ENCODE results near the gene PI3. TPM values are rescaled to one million over a fixed set of nuclear protein-coding genes. Genes with fewer than 3 reads are reported as not detected.

The PI3 gene
- total RNA-seq, 2 donors from 2014 or later, result not detected

DNA sequence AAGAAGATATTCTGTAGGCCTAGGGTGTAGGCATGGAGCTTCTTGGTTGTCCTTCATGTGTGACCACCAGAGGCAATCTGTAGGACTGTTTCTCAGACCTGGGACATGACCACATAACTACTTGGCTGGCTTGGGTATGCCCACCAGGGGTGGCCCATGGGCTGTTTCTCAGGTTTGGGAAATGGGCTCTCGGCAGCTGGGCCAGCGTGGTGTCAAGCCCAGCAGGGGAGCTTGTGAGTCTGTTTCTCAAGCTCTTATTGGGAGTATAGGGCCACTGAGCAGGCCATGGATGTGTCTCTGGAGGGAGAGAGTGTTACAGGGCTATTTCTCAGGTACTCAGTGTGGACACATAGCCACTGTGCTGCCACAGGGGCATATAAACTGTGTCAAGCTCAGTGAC is 43.9 kb downstream of the PI3 start:
- Histone ChIP-seq H3K9ac (ENCODE audit: extremely low read depth, low read length, poor library complexity, severe bottlenecking) (no peak overlapping the region), H3K4me1 (ENCODE audit: control insufficient read depth, insufficient read depth, low read length) (no peaks in the 10 kb centered on the region), H3K4me3 (ENCODE audit: low read length) (no peak overlapping the region), H3K27me3 (ENCODE audit: control insufficient read depth, insufficient read depth, low read length, poor library complexity, severe bottlenecking) (peaks cover 2% of the 10 kb centered on the region), H3K27ac (ENCODE audit: low read depth, low read length) (no peak overlapping the region), H3K36me3 (ENCODE audit: control insufficient read depth, insufficient read depth, low read length) (no peaks in the 10 kb centered on the region), H3K9me3 (ENCODE audit: control insufficient read depth, low read length) (no peaks in the 10 kb centered on the region)
- no peak overlapping the region for H3K27ac Mint-ChIP-seq
- H3K4me3 Mint-ChIP-seq, result no peak overlapping the region
- no peak for DNase-seq
- WGBS, 2 experiments (ENCODE audit: insufficient coverage in 1 of 2, insufficient read length in 1 of 2), result 91 to 100% methylated on average over 2 of the region's 2 CpGs
- H3K36me3 Mint-ChIP-seq (ENCODE audit: low read depth), result no peaks in the 10 kb centered on the region
- H3K9me3 Mint-ChIP-seq, result no peaks in the 10 kb centered on the region
- TF ChIP-seq, protein P1, sequence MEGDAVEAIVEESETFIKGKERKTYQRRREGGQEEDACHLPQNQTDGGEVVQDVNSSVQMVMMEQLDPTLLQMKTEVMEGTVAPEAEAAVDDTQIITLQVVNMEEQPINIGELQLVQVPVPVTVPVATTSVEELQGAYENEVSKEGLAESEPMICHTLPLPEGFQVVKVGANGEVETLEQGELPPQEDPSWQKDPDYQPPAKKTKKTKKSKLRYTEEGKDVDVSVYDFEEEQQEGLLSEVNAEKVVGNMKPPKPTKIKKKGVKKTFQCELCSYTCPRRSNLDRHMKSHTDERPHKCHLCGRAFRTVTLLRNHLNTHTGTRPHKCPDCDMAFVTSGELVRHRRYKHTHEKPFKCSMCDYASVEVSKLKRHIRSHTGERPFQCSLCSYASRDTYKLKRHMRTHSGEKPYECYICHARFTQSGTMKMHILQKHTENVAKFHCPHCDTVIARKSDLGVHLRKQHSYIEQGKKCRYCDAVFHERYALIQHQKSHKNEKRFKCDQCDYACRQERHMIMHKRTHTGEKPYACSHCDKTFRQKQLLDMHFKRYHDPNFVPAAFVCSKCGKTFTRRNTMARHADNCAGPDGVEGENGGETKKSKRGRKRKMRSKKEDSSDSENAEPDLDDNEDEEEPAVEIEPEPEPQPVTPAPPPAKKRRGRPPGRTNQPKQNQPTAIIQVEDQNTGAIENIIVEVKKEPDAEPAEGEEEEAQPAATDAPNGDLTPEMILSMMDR (conservative IDR thresholded peaks at IDR 0.05), result no peak
- H3K4me1 Mint-ChIP-seq, result no peaks in the 10 kb centered on the region
- peaks cover 31% of the 10 kb centered on the region for H3K27me3 Mint-ChIP-seq (ENCODE audit: insufficient read depth)

DNA sequence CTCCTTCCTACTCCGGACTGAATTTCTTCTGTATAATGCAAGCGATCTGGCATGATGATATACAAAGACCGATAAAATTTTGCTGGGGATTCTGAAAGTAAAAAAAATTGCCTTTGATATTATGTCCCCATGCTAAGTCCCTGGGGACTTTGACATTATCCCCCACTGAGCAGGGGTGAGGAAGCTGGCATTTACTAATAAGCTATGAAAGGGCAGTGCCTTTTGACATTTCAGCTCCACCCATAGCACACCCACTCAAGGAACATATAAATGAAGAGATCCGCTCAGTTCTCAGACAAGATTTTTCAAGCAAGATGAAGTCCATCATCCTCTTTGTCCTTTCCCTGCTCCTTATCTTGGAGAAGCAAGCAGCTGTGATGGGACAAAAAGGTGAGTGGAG is 46.4 kb downstream of the PI3 start, which contains the start of gene SEMG2:
Gene SEMG2, plus strand, starts transcription at position 298 of the 400 bp plus-strand sequence. Its CDS starts 17 bp downstream, at position 315.
- Histone ChIP-seq H3K9me3 (ENCODE audit: control insufficient read depth, low read length) (no peaks in the 10 kb centered on the region), H3K4me1 (ENCODE audit: control insufficient read depth, insufficient read depth, low read length) (no peaks in the 10 kb centered on the region), H3K27ac (ENCODE audit: low read depth, low read length) (no peak within 1 kb of the TSS), H3K9ac (ENCODE audit: extremely low read depth, low read length, poor library complexity, severe bottlenecking) (no peak within 1 kb of the TSS), H3K36me3 (ENCODE audit: control insufficient read depth, insufficient read depth, low read length) (no peaks in the 10 kb centered on the region), H3K4me3 (ENCODE audit: low read length) (no peak within 1 kb of the TSS), H3K27me3 (ENCODE audit: control insufficient read depth, insufficient read depth, low read length, poor library complexity, severe bottlenecking) (peaks cover 5% of the 10 kb centered on the region)
- no peaks in the 10 kb centered on the region for H3K4me1 Mint-ChIP-seq
- no peaks in the 10 kb centered on the region for H3K9me3 Mint-ChIP-seq
- no peak within 1 kb of the TSS for H3K4me3 Mint-ChIP-seq
- H3K27me3 Mint-ChIP-seq (ENCODE audit: insufficient read depth), result peaks cover 46% of the 10 kb centered on the region
- TF ChIP-seq, protein P1 (conservative IDR thresholded peaks at IDR 0.05), result no peak
- no peak for DNase-seq
- H3K36me3 Mint-ChIP-seq (ENCODE audit: low read depth), result no peaks in the 10 kb centered on the region
- 91 to 96% methylated on average over 3 to 4 of the region's 4 CpGs for WGBS, 2 experiments (ENCODE audit: insufficient coverage in 1 of 2, insufficient read length in 1 of 2)
- no peak within 1 kb of the TSS for H3K27ac Mint-ChIP-seq

DNA sequence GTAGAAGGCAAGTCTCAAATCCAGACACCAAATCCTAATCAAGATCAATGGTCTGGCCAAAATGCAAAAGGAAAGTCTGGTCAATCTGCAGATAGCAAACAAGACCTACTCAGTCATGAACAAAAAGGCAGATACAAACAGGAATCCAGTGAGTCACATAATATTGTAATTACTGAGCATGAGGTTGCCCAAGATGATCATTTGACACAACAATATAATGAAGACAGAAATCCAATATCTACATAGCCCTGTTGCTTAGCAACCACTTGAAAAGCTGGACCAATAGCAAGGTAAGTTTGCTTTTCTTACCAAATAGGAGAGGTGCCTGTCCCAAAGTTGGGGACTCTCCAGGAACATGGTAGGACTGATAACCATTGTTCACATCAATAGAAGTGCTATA is 48.4 kb downstream of the PI3 start:
- Histone ChIP-seq H3K27me3 (ENCODE audit: control insufficient read depth, insufficient read depth, low read length, poor library complexity, severe bottlenecking) (peaks cover 16% of the 10 kb centered on the region), H3K4me3 (ENCODE audit: low read length) (no peak overlapping the region), H3K9ac (ENCODE audit: extremely low read depth, low read length, poor library complexity, severe bottlenecking) (no peak overlapping the region), H3K27ac (ENCODE audit: low read depth, low read length) (no peak overlapping the region), H3K9me3 (ENCODE audit: control insufficient read depth, low read length) (no peaks in the 10 kb centered on the region), H3K36me3 (ENCODE audit: control insufficient read depth, insufficient read depth, low read length) (no peaks in the 10 kb centered on the region), H3K4me1 (ENCODE audit: control insufficient read depth, insufficient read depth, low read length) (no peaks in the 10 kb centered on the region)
- Mint-ChIP-seq H3K36me3 (ENCODE audit: low read depth) (no peaks in the 10 kb centered on the region), H3K4me3 (no peak overlapping the region), H3K9me3 (no peaks in the 10 kb centered on the region), H3K27ac (no peak overlapping the region), H3K4me1 (no peaks in the 10 kb centered on the region), H3K27me3 (ENCODE audit: insufficient read depth) (peaks cover 61% of the 10 kb centered on the region)
- no peak for DNase-seq
- TF ChIP-seq, protein P1 (conservative IDR thresholded peaks at IDR 0.05), result no peak

Other genes starting within 250 kb of the PI3 start
- gene TOMM34, start 214.5 kb upstream of the PI3 start, total RNA-seq, result 10 to 100 TPM; 43.6 to 43.9 TPM
- gene STK4, start 208.4 kb upstream of the PI3 start, total RNA-seq, result 10 to 100 TPM; 29.2 to 33.1 TPM
- gene KCNS1, start 73.8 kb upstream of the PI3 start, total RNA-seq, result 1 to 10 TPM in 1 of 2 donors, under 1 TPM in 1; 0.18 to 1.5 TPM
- gene WFDC5, start 59.7 kb upstream of the PI3 start, total RNA-seq, result not detected
- not detected for gene WFDC12, start 50.4 kb upstream of the PI3 start, total RNA-seq
- under 1 TPM in 1 of 2 donors, not detected in 1; 0.46 TPM for gene SEMG1, start 32.1 kb downstream of the PI3 start, total RNA-seq
- gene SEMG2, start 46.5 kb downstream of the PI3 start, total RNA-seq, result not detected
- gene SLPI, start 79.7 kb downstream of the PI3 start, total RNA-seq, result not detected
- not detected for gene RBPJL, start 131.9 kb downstream of the PI3 start, total RNA-seq
- gene MATN4, start 133.4 kb downstream of the PI3 start, total RNA-seq, result under 1 TPM; 0.20 to 0.46 TPM
- 100 to 1,000 TPM in 1 of 2 donors, 10 to 100 TPM in 1; 78.0 to 118 TPM for gene SDC4, start 173.5 kb downstream of the PI3 start, total RNA-seq
- 10 to 100 TPM; 22.1 to 23.8 TPM for gene SYS1, start 188.3 kb downstream of the PI3 start, total RNA-seq
- 1 to 10 TPM; 2.0 to 2.4 TPM for gene TP53TG5, start 203.4 kb downstream of the PI3 start, total RNA-seq
- gene DBNDD2, start 233.4 kb downstream of the PI3 start, total RNA-seq, result 10 to 100 TPM; 63.2 to 69.1 TPM
- gene PIGT, start 241.2 kb downstream of the PI3 start, total RNA-seq, result 10 to 100 TPM; 83.3 to 90.1 TPM